A549 treated with Hydrocortisone at 1 μM for 4 hours (cell line): ENCODE measurements around the gene SEM1. TPM values are rescaled to one million over a fixed set of nuclear protein-coding genes. Genes with fewer than 3 reads are reported as not detected.

Experiments used
- total RNA-seq: library from RNA; stranded (reverse); fragments of 200-300 nt; extraction: Qiagen RNA extraction; gene quantifications from 5 replicates; pipeline ENCODE4 v1.2.3, GENCODE V29; 2022

Gene SEM1
- total RNA-seq = 321 to 573 TPM (median 358 TPM) in 5 replicates

GRCh38 chr7:96709381-96710228, at the start of gene SEM1:
Gene SEM1 (minus strand): TSS chr7:96709846. CDS start chr7:96709763, 83 bp downstream.

